GM12891 (cell line): Measurements from ENCODE around the gene NDE1.

Experiments used
- PAX5 ChIP-seq: IDR thresholded peaks from 2 replicates; pipeline ENCODE4 v1.6.1; 2011; ENCODE audit warnings: low read length, moderate library complexity, mild to moderate bottlenecking; ENCODE audit not compliant: insufficient read depth, severe bottlenecking
- POLR2A ChIP-seq: IDR thresholded peaks from 2 replicates; pipeline ENCODE4 v1.6.1; 2011; ENCODE audit warnings: low read depth, low read length, control low read depth
- POLR2AphosphoS5 ChIP-seq: IDR thresholded peaks from 2 replicates; pipeline ENCODE4 v1.6.1; 2011; ENCODE audit warnings: low read depth, low read length, control low read depth
- TAF1 ChIP-seq: IDR thresholded peaks from 2 replicates; pipeline ENCODE4 v1.6.1; 2011; ENCODE audit warnings: low read depth, low read length, control low read depth

DNA sequence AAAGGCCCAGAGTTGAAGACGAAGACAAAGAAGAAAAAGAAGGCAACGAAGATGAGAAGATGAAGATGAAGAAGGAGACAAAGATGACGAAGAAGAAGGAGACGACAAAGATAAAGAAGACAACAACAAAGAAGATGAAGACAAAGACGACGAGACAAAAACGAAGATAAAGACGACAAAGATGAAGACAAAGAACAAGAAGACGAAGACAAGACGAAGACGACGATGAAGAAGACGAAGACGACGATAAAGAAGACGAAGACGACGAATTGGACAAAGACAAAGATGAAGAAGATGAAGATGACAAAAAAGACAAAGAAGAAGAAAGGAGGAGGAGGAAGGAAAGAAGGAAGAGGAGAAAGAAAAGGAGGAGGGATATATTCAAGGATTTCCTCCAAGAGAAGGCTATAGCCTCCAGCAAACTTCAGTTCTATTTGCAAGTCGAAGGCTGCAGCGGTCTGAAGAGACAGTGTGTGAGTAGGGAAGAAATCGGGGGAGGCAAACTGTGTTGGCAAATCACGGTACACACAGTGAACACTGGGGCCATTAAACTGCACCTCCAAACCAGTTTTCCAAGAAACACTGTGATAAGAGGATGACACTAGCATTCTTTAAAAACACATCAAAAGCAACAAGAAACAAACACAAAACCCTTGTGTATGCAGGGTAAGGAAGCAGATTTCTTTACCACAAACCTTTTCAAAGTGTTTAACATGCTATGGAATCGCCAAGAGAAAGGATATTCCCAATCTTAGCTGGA lies 47.6 kb upstream of the NDE1 start:
- TF ChIP-seq POLR2AphosphoS5 (no peak), TAF1 (no peak), POLR2A (no peak), PAX5 (no peak)
